Stimulated activated CD4-positive, alpha-beta T cell treated with anti-CD3 and anti-CD28 coated beads, TNF-alpha, amount 100 ng/mL, for 24 hours (primary cell): ENCODE data around the gene CLDND1.

Experiments
- DNase-seq, 3 experiments: peaks; one replicate each; pipeline ENCODE4 v3.0.0-alpha.2; 2020; ENCODE audit warnings: low read depth in 3 of 3

CLDND1 gene

DNA sequence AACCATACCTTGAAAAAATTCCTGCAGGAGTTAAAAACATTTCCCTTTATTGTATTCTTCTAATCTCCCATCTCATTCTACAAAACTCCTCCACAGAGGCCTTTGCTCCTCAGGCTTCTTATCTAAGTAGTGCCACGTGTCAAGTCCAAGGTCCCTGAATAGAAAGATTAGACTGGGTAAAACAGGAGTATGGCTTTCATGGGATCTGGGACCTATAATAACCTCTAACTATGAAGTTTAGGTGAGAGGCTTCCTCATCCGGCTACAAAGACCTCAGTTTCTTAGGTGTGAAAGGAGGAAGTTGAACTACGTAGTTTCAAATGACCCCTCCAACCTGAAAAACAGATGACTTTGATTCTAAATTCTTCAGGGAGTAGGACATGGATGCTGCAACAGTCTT, 29.1 kb upstream of the CLDND1 start:
- DNase-seq = no peak

DNA sequence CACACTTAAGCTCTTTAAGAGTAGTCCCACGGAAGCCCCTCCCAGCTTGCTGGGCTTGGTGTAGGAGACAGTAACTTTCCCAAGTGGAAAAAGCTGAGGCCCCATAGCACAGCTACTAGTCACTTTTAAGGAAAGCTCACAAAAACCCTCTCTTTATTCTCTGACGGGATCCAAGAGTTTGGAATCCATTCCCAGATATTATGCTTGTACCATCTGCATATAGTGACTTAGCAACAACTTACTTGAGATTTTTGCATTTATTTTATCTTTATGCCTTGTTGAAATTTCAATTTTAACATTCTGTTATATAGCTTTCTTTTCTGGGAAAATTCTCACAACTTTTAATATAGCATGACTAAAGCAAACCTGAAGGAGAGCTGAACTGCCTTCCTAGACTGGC, 28.5 kb upstream of the CLDND1 start:
- DNase-seq = no peak

DNA sequence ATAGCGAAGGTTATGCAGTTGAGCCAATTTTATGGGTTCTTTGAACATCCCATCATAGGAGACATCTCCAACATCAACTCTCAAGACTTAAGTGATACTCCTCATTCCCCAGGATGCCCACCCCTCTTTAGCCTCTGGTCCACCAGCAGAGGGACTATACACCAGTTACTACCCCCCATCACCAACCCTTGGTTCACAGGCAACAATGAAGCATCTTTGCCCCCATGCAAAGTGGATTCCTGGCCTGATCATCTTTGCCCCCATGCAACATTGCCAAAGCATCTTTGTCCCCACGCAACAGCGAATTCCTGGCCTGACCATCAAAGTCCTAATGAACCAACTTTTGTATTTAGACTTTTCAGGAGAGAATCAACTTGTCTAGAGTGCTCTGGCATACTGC, 28.1 kb upstream of the CLDND1 start:
- DNase-seq = no peak

DNA sequence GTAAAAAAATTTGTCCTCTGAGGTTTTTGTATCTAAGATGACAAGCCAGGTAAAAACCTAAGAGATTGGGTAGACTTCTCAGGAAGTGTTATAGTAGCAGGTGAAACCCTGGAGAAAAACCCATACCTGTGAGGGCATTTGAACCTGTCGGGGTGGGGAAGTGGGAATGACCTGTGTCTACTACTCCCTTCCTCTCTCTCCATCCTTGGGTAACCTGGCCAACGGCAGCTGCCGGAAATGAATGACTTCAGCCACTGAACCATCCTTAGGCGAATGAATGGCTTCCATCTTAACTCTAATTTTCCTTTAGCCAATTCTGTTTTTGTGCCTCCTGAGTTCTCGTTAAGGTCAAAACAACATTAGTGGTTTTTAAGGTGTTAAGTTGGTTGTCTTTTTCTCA, 25.8 kb upstream of the CLDND1 start:
- no peak for DNase-seq

DNA sequence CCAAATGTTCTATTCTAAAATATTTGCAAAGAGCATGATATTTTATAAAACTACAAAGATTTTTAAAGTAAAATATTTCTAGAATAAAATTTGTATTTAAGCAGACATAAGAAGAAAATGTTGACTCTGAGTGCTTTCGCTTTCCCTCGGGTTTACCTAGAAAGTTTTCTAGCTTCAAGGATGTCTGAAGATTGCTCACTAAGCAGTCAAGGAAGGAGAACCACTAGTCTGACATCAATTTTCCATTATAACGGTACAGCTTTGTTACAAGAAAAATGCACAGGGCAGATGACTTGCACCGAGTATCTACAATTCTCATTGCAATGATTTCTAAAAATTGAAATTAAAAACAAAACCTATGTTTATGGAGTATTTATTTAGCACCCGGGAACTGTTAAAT, 23.2 kb upstream of the CLDND1 start:
- DNase-seq = no peak

DNA sequence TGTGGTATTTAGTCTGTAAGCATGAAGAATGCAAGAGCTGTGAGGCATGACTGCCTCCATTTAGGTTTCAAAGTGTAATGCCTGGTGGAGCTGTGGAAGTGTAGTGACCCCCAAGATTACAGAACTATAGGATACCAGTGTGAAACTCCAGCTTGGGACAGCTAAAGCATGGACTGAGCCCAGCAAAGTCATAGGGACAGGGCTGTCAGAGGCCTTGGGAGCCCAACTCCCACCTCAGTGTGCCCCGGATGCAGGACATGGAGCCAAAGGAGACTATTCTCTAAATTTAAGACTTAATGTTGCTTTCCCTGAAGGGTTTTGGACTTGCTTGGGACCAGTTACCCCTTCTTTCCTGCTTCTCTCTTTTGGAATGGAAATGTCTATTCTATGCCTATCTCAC, 19.9 kb upstream of the CLDND1 start:
- no peak for DNase-seq

DNA sequence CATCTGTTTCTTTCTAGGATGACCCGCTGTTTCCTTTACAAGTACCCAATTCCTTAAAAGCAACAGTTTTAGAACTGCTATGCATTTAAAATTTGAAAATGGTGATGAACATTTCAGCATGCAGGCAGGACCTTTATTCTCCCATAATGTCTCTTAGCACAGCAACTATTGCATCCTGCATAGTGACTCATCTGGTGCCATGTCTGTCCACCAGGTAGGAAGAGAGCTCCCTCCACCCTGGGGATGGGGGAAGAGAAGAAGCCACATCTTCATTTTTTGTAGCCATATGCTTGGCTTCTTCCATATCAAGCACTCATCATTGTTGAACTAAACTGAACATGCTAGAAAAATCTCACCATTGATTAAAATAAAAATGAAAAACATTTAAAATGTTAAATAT, 19.0 kb upstream of the CLDND1 start:
- DNase-seq = no peak

DNA sequence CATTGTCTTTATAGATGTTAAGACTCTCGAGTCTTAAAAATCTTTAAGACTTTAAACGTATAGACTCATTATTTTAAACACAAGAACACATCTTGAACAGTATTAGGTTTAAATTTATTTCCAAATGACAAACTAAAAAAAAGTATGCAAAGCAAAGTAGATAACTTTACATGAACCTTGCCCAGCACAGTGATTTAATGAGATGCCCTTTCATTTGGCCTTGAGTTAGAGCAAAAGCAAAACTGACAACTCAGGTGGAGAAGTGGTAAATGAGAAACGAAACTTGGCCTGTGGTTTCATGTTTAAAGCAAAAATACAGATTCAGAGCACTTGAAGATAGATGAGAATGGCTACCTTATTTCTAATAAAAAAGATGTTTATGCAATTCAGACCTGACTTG, 17.6 kb upstream of the CLDND1 start:
- no peak for DNase-seq

DNA sequence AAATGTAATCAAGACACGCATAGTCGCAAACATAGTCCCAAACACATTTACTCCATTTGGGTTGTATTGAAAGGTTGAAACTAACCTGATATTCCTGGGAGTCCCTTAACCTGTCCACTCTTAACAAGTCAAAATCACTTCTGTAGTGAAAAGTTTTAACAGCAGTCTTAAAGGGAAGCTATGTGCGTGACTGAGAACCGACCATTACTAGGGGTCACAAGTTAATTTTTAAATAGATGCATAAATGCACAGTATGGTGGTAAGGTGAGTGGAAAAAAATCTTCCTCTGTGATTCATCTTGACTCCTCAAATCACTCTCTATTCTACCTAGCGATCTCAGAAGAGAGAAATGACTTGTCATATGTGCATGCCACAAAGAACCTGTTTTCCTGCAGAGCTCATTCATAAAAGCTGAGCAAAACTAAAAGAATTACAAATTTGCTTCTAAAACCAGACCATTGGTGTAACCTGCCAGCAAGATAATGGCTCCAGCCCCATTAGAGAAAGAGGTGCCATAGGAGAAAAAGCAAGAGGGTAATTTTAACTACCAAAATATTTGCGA, 13.8 kb upstream of the CLDND1 start:
- no peak for DNase-seq

DNA sequence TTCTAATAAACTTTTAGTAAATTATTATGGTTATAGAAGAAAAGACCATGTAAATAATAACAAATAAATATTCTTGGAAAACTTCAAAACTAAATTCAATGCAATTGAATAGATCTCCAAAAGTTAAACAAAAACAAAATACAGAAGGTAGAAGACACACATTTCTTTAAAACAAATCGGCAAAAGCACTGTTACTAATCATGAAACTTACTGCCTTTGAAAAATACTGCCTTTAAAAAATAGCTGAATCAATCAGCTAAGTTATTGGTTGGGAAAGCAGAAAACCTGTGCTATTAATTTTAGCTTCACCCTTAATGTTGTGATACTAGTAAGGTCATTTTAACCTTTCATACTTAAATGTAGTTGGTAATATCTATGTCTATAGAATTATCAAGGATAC, 12.0 kb upstream of the CLDND1 start:
- DNase-seq = no peak

DNA sequence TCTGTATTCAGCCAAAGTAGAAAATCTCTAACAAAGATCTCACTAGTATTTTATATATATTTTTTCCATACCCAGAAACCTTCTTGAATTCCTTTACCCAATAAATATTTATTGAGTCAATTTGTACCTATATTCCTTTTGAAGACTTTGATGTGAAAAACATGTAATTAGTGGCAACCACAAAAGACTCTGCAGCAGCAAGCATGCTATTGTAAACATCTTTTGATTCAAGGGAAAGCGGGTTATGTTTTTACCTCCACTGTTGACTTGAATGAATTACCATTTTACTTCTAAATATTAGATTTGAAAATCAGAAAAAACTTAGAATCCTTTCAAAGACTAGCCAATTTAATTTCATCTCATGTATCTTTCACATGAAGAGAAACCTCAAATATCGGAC, 11.5 kb upstream of the CLDND1 start:
- DNase-seq = no peak

DNA sequence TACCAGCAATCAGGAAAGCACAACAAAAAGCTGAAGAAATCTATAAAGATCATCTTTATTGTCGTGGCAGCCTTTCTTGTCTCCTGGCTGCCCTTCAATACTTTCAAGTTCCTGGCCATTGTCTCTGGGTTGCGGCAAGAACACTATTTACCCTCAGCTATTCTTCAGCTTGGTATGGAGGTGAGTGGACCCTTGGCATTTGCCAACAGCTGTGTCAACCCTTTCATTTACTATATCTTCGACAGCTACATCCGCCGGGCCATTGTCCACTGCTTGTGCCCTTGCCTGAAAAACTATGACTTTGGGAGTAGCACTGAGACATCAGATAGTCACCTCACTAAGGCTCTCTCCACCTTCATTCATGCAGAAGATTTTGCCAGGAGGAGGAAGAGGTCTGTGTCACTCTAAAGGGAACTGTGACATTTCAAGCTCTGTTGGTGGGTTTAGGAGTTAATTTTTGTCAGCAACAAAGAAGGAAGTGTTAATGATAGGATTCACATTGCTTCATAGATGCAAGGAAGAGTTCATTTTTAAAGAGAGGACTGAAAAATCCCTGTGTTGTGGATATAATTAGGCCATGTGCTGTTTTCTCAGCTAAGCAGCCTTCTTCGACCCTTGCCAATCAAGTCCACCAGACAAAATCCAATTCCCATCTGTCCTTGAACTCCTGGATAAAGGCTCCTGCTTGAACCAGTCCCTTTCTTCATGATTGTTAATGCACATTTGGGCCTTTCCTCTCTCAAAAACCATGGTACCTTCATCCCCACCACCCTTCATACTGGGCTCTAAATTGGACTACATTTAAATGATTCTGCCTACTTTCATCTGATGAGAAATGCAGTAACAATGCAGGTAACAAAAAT, 10.2 kb upstream of the CLDND1 start:
- no peak for DNase-seq

DNA sequence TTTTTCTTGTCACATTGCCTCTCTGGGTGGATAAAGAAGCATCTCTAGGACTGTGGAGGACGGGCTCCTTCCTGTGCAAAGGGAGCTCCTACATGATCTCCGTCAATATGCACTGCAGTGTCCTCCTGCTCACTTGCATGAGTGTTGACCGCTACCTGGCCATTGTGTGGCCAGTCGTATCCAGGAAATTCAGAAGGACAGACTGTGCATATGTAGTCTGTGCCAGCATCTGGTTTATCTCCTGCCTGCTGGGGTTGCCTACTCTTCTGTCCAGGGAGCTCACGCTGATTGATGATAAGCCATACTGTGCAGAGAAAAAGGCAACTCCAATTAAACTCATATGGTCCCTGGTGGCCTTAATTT, 9.6 kb upstream of the CLDND1 start:
- DNase-seq = no peak

DNA sequence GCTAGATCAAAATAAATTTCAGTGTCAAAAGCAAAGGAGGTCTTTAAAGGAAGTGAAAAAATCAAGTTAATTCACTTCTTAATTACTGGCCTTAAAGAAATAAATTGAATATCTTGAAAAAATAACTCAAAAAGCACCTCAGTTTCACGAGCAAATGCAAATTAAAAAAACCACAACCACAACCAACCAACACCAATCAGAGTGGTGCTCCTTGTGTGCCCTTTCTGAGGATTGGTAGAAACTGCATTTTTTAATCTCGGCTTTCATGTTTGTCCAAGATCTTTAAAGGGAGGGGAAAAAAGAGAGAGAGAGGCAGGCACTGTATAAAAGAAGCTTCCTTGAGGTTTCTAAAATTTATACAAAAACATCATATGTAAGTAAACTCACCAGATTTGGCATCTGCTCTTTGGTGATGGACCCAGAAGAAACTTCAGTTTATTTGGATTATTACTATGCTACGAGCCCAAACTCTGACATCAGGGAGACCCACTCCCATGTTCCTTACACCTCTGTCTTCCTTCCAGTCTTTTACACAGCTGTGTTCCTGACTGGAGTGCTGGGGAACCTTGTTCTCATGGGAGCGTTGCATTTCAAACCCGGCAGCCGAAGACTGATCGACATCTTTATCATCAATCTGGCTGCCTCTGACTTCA, 9.0 kb upstream of the CLDND1 start, which contains the start of gene GPR15:
TSS of gene GPR15 (plus strand) at position 357 of the 653 bp plus-strand sequence. CDS start at position 413, 56 bp downstream.
- DNase-seq = no peak

DNA sequence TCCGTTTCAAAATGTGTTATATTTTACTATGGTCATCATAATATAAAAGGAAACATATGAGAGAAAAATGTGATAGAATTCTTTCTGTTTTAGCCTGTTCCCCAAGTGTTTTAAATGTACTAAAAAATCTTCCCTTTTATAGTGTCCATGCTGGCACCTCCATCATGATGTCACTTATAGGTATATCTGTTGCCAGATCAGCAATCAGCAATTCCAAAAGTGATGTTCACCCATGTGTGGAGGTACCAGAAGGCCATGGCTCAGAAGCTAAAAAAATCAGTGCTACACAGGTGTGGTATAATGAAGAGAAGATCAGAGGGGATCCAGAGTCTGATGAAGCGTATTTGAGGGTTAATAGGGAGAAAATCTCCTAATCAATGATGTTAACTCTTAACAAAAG, 8.0 kb upstream of the CLDND1 start:
- no peak for DNase-seq

DNA sequence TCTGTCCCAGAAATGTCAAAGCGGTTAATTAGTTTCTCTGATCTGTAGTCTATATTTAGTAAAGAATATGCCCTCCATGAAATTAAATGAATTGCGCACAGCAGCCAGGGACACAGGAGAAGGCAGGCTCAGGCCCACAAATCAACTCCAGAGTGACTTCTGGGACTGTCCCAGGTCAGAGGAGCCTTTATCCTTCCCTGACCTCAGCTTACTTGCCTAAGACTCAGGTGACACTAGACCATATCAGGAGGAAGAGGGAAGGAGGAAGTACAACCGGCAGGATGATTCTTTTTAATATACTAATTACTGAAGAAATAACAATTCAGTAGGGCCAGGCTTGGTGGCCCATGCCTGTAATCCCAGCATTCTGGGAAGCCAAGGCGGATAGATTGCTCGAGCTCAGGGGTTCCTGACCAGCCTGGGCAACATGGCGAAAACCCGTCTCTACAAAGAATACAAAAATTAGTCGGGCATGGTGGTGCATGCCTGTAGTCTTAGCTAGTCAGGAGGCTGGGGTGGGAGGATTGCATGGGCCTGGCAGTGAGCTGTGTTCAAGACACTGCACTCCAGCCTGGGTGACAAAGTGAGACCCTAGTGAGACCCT, 7.3 kb upstream of the CLDND1 start:
- no peak for DNase-seq

DNA sequence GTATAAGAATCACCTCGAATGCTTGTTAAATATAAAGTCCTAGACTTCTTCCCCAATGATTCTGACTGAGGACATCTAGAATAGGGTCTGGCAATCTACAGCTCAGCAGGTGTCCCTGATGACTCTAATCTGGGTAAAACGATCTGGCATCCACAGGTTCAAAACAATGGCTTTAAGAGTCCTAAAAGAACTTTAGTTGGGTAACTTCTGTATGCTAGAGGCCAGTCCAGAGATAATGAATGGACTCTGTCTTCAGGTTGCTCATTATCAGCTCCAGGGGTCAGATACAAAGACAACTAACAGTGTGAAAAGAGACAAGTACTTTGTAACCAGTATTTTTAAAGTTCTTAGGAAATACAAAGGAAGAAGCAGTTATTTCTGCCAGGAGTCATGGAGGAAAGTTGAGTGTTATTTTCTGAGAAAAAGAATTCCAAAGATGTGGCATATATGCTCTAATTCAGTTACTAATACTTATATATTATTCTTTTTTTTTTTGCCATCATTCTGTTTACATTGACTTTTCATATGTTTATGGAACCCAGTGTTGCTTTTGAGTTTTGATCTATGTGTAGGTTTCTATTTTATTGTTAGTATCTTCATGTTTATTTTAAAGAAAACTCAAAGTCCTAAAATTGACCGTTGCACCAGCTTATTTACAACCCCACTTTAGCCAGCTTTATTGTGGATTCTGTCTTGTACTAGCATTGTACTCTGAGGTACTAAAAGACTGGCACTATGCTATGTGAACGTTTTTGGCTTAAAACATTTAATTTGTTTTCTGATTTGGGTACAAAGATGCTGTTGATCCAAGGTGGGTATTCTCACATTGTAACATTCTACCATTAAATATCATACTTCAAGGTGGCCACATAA, 6.0 kb upstream of the CLDND1 start:
- no peak for DNase-seq

DNA sequence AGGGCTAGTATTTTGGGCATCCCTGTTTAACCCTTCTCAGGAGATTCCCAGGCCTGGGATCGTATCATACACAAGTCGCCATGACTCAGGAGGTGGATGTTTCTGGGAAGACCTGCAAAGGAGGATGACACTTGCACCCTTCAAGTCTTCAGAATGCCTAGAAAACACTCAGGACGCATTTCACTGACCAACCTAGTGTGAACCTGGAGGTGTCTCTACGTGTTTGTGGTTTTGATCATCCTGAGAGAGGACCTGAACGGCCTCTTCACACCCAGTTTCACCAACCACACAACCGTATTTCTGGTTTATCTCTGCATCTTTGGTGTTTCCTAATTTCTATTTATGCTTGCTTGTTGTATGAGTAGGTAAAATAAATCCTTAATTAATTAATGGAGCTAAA, 2.8 kb upstream of the CLDND1 start:
- DNase-seq = no peak

DNA sequence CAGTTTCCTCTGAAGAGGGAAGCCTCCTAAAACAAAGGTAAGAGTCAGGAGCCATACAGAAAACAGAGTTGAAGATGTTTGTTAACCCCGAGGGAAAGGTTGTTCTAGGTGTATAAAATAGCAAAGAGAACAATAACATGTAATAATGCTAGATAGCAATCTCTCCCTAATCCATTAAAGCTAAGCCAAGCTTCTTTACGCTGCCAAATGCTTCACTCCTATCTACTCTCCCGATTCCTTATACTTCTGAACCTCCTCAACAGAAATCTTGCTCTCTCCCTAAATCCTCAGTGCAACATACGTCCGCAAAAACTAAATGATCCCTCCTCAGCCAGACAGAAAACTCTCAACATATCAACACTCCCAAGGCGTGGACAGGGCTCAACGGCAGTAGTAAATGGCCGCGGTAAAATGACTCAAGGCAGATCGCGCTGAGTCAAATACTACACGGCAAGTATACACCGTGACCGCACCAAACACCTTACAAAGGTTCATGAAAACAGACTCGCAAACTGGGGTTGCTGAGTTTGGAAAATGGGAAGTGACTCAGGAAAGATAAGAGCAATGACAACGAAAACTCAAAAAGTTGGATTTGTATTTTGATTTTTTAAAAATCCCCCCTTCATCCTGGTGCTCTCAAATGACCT, 682 bp downstream of the CLDND1 start:
- DNase-seq = peak; percentile 28 to 53 (median 49)

DNA sequence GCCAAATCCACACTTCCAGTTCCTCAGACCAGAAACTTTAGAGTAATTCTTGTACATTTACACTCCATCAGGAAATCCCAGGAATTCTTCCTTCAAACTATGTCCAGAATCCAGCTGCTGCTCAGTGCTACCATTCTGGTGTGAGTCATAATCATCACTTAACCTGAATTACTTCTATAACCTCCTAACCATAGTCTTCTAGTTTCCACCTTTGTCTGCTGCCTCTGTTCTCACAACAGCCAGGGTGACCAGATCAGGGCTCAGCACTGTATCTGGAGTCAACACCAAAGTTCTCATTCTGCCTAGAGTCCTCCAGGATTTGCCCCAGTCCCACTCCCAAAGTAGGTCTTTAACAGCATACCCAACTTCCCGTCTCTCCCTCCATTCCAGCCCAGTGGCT, 3.4 kb downstream of the CLDND1 start:
- DNase-seq = no peak

DNA sequence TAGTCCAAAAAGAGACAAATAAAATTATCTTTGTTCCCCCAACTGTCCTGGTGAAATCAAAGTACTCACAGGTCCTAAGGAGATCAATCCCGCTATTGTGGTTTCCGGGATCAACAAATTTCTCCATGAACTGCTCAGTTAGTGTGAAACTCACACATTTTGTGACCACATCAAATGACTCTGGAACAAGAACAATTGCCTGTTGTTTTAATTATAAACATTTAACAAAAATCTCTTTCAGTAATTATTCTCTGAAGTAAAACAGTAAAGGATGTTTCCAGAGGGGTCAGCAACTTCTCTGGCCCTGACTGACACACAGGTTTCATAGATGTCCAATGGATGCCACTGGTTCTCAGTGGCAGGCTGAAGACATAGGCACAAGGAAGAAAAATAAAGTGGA, 3.9 kb downstream of the CLDND1 start:
- DNase-seq = no peak
